A549 (cell line): ENCODE results near the gene COPB1. TPM values are rescaled to one million over a fixed set of nuclear protein-coding genes. Genes with fewer than 3 reads are reported as not detected.

Source experiments
- ATAC-seq, 2 experiments: fragments of 200-7000 bp in 1 of 2; fragments of >200 bp in 1 of 2; cut with Nextera tagmentation in 1 of 2; cut with Tn5 transposase in 1 of 2; 3 replicates each; pipeline versions ENCODE4 v1.8.0 to v1.9.1; 2018 to 2020; ENCODE audit warnings: mild to moderate bottlenecking in 1 of 2, moderate library complexity in 1 of 2
- CTCF ChIA-PET: fragments of 300-600 bp; sonication (Branson Sonifier 250); formaldehyde crosslinking; extraction: SDS; loops from one replicate; lab custom pipeline; 2021; ENCODE audit warnings: antibody characterized with exemption, inconsistent platforms; lab: Yijun Ruan, JAX
- POLR2A ChIA-PET: fragments of 350-600 bp; formaldehyde crosslinking; extraction: SDS; loops from one replicate; lab custom pipeline; 2021; ENCODE audit warnings: antibody characterized with exemption, inconsistent platforms; lab: Yijun Ruan, JAX
- DNase-seq, 2 experiments: peaks; one replicate each; pipeline versions ENCODE4 v3.0.0 to v3.0.0-alpha.2; 2011 to 2016; ENCODE audit warnings: low read depth in 1 of 2, low spot score in 1 of 2
- FAIRE-seq: peaks from 2 replicates; lab custom pipeline; 2011; peaks lifted over from hg19 to GRCh38; lab: Jason Lieb, UNC
- H3K27ac ChIP-seq, 2 experiments: fragments of >200 bp; sonication (Bioruptor Twin); formaldehyde crosslinking; 3 replicates each; pipeline ENCODE4 v1.5.1; 2016 to 2017
- H3K4me1 ChIP-seq: fragments of >200 bp; sonication (Bioruptor Twin); formaldehyde crosslinking; 3 replicates; pipeline ENCODE4 v1.6.1; 2016
- H3K4me2 ChIP-seq: fragments of >200 bp; sonication (Bioruptor Twin); formaldehyde crosslinking; 3 replicates; pipeline ENCODE4 v1.6.1; 2016
- H3K4me3 ChIP-seq: fragments of >200 bp; sonication (Bioruptor Twin); formaldehyde crosslinking; 3 replicates; pipeline ENCODE4 v1.5.1; 2016
- H3K9me3 ChIP-seq: fragments of >200 bp; sonication (Bioruptor Twin); formaldehyde crosslinking; 3 replicates; pipeline ENCODE4 v1.6.1; 2016
- CBX2 ChIP-seq: fragments of 200-600 bp; sonication (generic); IDR thresholded peaks from 2 replicates; pipeline ENCODE4 v1.6.1; 2016; ENCODE audit warnings: low read depth, mild to moderate bottlenecking, borderline replicate concordance
- CBX8 ChIP-seq: fragments of 200-600 bp; sonication (generic); IDR thresholded peaks from 2 replicates; pipeline ENCODE4 v1.6.1; 2016
- CEBPB ChIP-seq, 2 experiments: fragments of >200 bp in 1 of 2; sonication (Bioruptor Twin) in 1 of 2; formaldehyde crosslinking in 1 of 2; IDR thresholded peaks; 2 replicates each; pipeline ENCODE4 v1.6.1; 2012 to 2016
- CHD4 ChIP-seq: fragments of 200-600 bp; sonication (generic); IDR thresholded peaks from 2 replicates; pipeline ENCODE4 v1.6.1; 2016; ENCODE audit warnings: antibody characterized with exemption, mild to moderate bottlenecking, borderline replicate concordance
- HDAC2 ChIP-seq: fragments of 200-600 bp; sonication (generic); IDR thresholded peaks from 2 replicates; pipeline ENCODE4 v1.6.1; 2016
- HEYL ChIP-seq: fragments of 250-450 bp; sonication (Bioruptor Pico); IDR thresholded peaks from 2 replicates; pipeline ENCODE4 v1.8.0; 2021; ENCODE audit warnings: mild to moderate bottlenecking, moderate library complexity
- HOXA7 ChIP-seq: fragments of 250-450 bp; sonication (Bioruptor Pico); IDR thresholded peaks from 2 replicates; pipeline ENCODE4 v1.5.0; 2020; ENCODE audit warnings: mild to moderate bottlenecking, moderate library complexity
- HOXB5 ChIP-seq: fragments of 250-450 bp; sonication (Bioruptor Pico); IDR thresholded peaks from 2 replicates; pipeline ENCODE4 v1.5.0; 2020; ENCODE audit warnings: mild to moderate bottlenecking, moderate library complexity
- JUNB ChIP-seq: fragments of >200 bp; sonication (Bioruptor Twin); formaldehyde crosslinking; IDR thresholded peaks from 2 replicates; pipeline ENCODE4 v1.6.1; 2016
- MAX ChIP-seq: IDR thresholded peaks from 2 replicates; pipeline ENCODE4 v1.6.1; 2012
- MAZ ChIP-seq: fragments of 150-350 bp; IDR thresholded peaks from 2 replicates; pipeline ENCODE4 v1.6.1; 2014; ENCODE audit warnings: antibody characterized with exemption, low read depth, low read length, borderline replicate concordance
- MYC ChIP-seq: IDR thresholded peaks from 2 replicates; pipeline ENCODE4 v1.6.1; 2012; ENCODE audit warnings: mild to moderate bottlenecking, inconsistent platforms, low read length, improper control_type of control experiment, borderline replicate concordance
- NPAS2 ChIP-seq: fragments of 250-450 bp; sonication (Bioruptor Pico); IDR thresholded peaks from 2 replicates; pipeline ENCODE4 v1.8.0; 2022; ENCODE audit warnings: mild to moderate bottlenecking, moderate library complexity, borderline replicate concordance
- NR3C1 ChIP-seq: fragments of >200 bp; sonication (Bioruptor Twin); formaldehyde crosslinking; IDR thresholded peaks from 3 replicates; pipeline ENCODE4 v1.6.1; 2017
- POLR2A ChIP-seq: IDR thresholded peaks from 2 replicates; pipeline ENCODE4 v1.6.1; 2012; ENCODE audit warnings: mild to moderate bottlenecking, low read length
- RARB ChIP-seq: fragments of 250-450 bp; sonication (Bioruptor Pico); IDR thresholded peaks from 2 replicates; pipeline ENCODE4 v1.8.0; 2021; ENCODE audit warnings: mild to moderate bottlenecking, moderate library complexity
- RCOR1 ChIP-seq: fragments of 150-350 bp; IDR thresholded peaks from 2 replicates; pipeline ENCODE4 v1.6.1; 2014; ENCODE audit warnings: antibody characterized with exemption, low read length, low read depth
- SMC3 ChIP-seq: fragments of >200 bp; sonication (Bioruptor Twin); formaldehyde crosslinking; IDR thresholded peaks from 3 replicates; pipeline ENCODE4 v1.6.1; 2018; ENCODE audit warnings: inconsistent platforms
- TFCP2L1 ChIP-seq: fragments of 250-450 bp; sonication (Bioruptor Pico); IDR thresholded peaks from 2 replicates; pipeline ENCODE4 v1.5.0; 2021; ENCODE audit warnings: mild to moderate bottlenecking
- TP53 ChIP-seq: fragments of 250-450 bp; sonication (Bioruptor Pico); IDR thresholded peaks from 2 replicates; pipeline ENCODE4 v1.5.0; 2021; ENCODE audit warnings: mild to moderate bottlenecking, moderate library complexity
- WGBS: methylation state at CpG from one replicate; pipeline ENCODE4 v1.1.6; 2017; ENCODE audit errors: missing lambda C conversion rate; 5-methylcytosine and 5-hydroxymethylcytosine counted together
- polyA plus RNA-seq, 4 experiments: library from polyadenylated mRNA; depleted of rRNA in 3 of 4; stranded (reverse); fragments of >200 nt; fragmentation: RNase III in 1 of 4; extraction: RNeasy Plus Mini Kit Qiagen cat#74134 plus additional on column Dnase treatment in 1 of 4; gene quantifications; 2 replicates in 3 of 4; 3 replicates in 1 of 4; pipeline ENCODE4 v1.2.3, GENCODE V29; 2011 to 2017
- TF ChIP-seq, protein P1 (sequence below): fragments of 200-600 bp; sonication (generic); IDR thresholded peaks from 2 replicates; pipeline ENCODE4 v1.6.1; 2016; ENCODE audit warnings: antibody characterized with exemption, mild to moderate bottlenecking, moderate library complexity
- TF ChIP-seq, protein P2 (sequence below): fragments of 150-350 bp; IDR thresholded peaks from 2 replicates; pipeline ENCODE4 v1.6.1; 2014; ENCODE audit warnings: low read depth, mild to moderate bottlenecking, low read length
- TF ChIP-seq, protein P3 (sequence below): IDR thresholded peaks from 2 replicates; pipeline ENCODE4 v1.6.1; 2012

The COPB1 gene
- polyA plus RNA-seq, 2 of the 4 experiments (the other 2 are of a cell fraction), result 128 to 232 TPM

GRCh38 chr11:14513800-14514199 lies 14.2 kb upstream of the COPB1 start:
- no peak overlapping the region for H3K27ac ChIP-seq
- WGBS, result 94% methylated on average over 4 of the region's 4 CpGs
- H3K9me3 ChIP-seq, result no peaks in the 10 kb centered on the region
- ChIA-PET CTCF (no interaction called here), POLR2A (no interaction called here)
- ATAC-seq, result no peak
- TF ChIP-seq CEBPB (IDR thresholded peaks at IDR 0.05), result peak in 1 of 2 experiments; percentile 26; a peak in 1 of 4 replicates
- TF ChIP-seq CBX8, result no peak
- TF ChIP-seq HOXA7 (CRISPR knock-in tag), result no peak
- FAIRE-seq, result no peak
- H3K4me2 ChIP-seq, result no peak overlapping the region
- H3K4me3 ChIP-seq, result no peak overlapping the region
- DNase-seq, result no peak
- H3K4me1 ChIP-seq, result peaks cover 9% of the 10 kb centered on the region

GRCh38 chr11:14506532-14506931 lies 6.9 kb upstream of the COPB1 start:
- no peaks in the 10 kb centered on the region for H3K4me1 ChIP-seq
- H3K27ac ChIP-seq, result no peak overlapping the region
- TF ChIP-seq HEYL (no peak), MAX (no peak), POLR2A (no peak), MYC (no peak), TP53 (no peak)
- TF ChIP-seq, protein P1, sequence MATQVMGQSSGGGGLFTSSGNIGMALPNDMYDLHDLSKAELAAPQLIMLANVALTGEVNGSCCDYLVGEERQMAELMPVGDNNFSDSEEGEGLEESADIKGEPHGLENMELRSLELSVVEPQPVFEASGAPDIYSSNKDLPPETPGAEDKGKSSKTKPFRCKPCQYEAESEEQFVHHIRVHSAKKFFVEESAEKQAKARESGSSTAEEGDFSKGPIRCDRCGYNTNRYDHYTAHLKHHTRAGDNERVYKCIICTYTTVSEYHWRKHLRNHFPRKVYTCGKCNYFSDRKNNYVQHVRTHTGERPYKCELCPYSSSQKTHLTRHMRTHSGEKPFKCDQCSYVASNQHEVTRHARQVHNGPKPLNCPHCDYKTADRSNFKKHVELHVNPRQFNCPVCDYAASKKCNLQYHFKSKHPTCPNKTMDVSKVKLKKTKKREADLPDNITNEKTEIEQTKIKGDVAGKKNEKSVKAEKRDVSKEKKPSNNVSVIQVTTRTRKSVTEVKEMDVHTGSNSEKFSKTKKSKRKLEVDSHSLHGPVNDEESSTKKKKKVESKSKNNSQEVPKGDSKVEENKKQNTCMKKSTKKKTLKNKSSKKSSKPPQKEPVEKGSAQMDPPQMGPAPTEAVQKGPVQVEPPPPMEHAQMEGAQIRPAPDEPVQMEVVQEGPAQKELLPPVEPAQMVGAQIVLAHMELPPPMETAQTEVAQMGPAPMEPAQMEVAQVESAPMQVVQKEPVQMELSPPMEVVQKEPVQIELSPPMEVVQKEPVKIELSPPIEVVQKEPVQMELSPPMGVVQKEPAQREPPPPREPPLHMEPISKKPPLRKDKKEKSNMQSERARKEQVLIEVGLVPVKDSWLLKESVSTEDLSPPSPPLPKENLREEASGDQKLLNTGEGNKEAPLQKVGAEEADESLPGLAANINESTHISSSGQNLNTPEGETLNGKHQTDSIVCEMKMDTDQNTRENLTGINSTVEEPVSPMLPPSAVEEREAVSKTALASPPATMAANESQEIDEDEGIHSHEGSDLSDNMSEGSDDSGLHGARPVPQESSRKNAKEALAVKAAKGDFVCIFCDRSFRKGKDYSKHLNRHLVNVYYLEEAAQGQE, result no peak
- no peak for DNase-seq
- POLR2A ChIA-PET, result no interaction called here
- ATAC-seq, result no peak; a peak in 2 of 6 replicates
- H3K4me2 ChIP-seq, result no peak overlapping the region
- CTCF ChIA-PET, result interaction anchor here (0.8 kb wide), 1 partner anchor 198 kb away, joined by 3 read pairs; no protein-coding TSS in a partner anchor
- 97% methylated on average over 3 of the region's 3 CpGs for WGBS
- no peaks in the 10 kb centered on the region for H3K9me3 ChIP-seq
- H3K4me3 ChIP-seq, result no peak overlapping the region
- FAIRE-seq, result no peak

- Histone ChIP-seq H3K4me3 (no peak overlapping the region), H3K9me3 (no peaks in the 10 kb centered on the region)
- DNase-seq (no peak), FAIRE-seq (no peak)
- TF ChIP-seq RARB (CRISPR knock-in tag) (no peak), NPAS2 (CRISPR knock-in tag) (no peak), SMC3 (no peak), HDAC2 (no peak), CHD4 (no peak), MAZ (no peak), HOXB5 (CRISPR knock-in tag) (no peak), JUNB (no peak), HEYL (no peak), NR3C1 (no peak), CBX2 (no peak), MYC (no peak), TFCP2L1 (CRISPR knock-in tag) (no peak), RCOR1 (no peak)
- TF ChIP-seq, protein P2, sequence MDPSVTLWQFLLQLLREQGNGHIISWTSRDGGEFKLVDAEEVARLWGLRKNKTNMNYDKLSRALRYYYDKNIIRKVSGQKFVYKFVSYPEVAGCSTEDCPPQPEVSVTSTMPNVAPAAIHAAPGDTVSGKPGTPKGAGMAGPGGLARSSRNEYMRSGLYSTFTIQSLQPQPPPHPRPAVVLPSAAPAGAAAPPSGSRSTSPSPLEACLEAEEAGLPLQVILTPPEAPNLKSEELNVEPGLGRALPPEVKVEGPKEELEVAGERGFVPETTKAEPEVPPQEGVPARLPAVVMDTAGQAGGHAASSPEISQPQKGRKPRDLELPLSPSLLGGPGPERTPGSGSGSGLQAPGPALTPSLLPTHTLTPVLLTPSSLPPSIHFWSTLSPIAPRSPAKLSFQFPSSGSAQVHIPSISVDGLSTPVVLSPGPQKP, result no peak
- TF ChIP-seq, protein P3, sequence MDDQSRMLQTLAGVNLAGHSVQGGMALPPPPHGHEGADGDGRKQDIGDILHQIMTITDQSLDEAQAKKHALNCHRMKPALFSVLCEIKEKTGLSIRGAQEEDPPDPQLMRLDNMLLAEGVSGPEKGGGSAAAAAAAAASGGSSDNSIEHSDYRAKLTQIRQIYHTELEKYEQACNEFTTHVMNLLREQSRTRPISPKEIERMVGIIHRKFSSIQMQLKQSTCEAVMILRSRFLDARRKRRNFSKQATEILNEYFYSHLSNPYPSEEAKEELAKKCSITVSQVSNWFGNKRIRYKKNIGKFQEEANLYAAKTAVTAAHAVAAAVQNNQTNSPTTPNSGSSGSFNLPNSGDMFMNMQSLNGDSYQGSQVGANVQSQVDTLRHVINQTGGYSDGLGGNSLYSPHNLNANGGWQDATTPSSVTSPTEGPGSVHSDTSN, result no peak
- TF ChIP-seq, protein P1, result no peak
- TF ChIP-seq, all 56 proteins: peak for 0
- 93% methylated on average over 1 of the region's 1 CpG for WGBS
- peaks cover 12% of the 10 kb centered on the region; the same call in 2 of the 3 replicates for H3K4me1 ChIP-seq
- ChIA-PET CTCF (interaction anchor here (0.7 kb wide), 1 partner anchor 405 kb away, joined by 3 read pairs; no protein-coding TSS in a partner anchor), POLR2A (no interaction called here)
- no peak overlapping the region for H3K4me2 ChIP-seq
- ATAC-seq, result no peak
- H3K27ac ChIP-seq, result no peak overlapping the region
These were observed 3.4 kb upstream of the COPB1 start for GRCh38 chr11:14503023-14503422.
